ENCODE data around the gene SLC7A6.

Gene SLC7A6

GRCh38 chr16:68281368-68282063 lies 17.2 kb downstream of the SLC7A6 start:
- no peak for TF ChIP-seq CTCF (conservative IDR thresholded peaks at IDR 0.05)

DNA sequence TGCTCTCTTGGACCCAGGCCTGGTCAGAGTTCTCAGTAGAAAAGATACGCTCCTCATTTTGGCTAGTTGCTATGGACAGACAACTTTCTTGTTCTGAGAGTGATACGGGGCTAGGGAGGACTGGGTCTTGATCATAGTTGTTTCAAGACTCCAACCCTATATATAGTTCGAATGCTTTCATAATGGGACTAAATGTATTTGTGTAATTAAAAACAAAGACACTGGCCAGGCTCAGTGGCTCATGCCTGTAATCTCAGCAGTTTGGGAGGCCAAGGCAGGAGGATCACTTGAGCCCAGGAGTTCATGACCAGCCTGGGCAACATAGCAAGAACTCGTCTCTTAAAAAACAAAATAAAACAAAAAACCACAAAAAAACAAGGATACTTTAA lies 17.7 kb downstream of the SLC7A6 start:
- H3K27ac ChIP-seq, result no peak overlapping the region
- TF ChIP-seq CTCF (conservative IDR thresholded peaks at IDR 0.05), result no peak

More at GRCh38 chr16:68281368-68282063, 17.2 kb downstream of the SLC7A6 start:
- H3K27ac ChIP-seq, result no peak overlapping the region

- H3K27ac ChIP-seq, result no peak overlapping the region
- TF ChIP-seq CTCF (conservative IDR thresholded peaks at IDR 0.05), result no peak
Observed at GRCh38 chr16:68283346-68283745, 19.0 kb downstream of the SLC7A6 start.

DNA sequence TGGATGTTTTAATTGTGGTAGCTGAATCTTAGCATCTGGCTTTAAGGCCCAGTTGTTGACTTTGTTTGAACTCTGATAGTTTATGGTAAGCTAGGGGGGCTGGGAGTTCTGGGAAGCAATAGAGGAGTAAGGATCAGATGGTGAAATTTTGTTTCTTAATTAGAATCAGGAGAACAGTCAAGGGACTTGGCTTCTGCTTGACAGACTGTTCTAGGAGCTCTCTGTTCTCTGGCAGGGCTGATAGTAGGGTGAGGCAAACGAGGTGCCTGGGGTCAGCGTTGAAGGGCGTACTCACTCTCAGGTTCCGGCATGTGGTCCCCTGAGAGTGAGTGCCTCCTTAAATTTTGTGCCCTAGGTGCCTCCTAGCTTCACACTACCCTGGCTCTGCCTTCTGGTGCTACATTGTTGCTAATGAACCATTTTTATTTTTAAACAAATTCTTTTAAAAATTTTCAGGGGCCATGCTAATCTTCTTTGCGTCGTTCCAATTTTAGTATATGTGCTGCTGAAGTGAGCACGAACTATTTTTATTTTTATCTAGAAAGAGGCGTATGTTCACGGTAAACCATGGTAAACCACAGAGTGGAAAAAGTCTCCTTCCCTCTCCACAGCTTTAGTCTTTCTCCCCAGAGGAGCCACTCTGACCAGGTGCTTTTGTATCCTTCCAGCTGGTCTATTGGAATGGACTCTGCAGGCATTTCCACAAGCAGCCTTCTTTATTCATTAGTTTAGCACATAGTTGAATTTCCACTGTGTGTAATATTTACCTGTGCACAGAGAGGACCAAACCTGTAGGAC lies 19.7 kb downstream of the SLC7A6 start:
- no peak for TF ChIP-seq CTCF (conservative IDR thresholded peaks at IDR 0.05)
- no peak overlapping the region for H3K27ac ChIP-seq

- H3K27ac ChIP-seq, result no peak overlapping the region
- TF ChIP-seq CTCF (conservative IDR thresholded peaks at IDR 0.05), result no peak
Observed at GRCh38 chr16:68284847-68285246, 20.5 kb downstream of the SLC7A6 start.

GRCh38 chr16:68285683-68286082 lies 21.4 kb downstream of the SLC7A6 start:
- H3K27ac ChIP-seq, result no peak overlapping the region
- TF ChIP-seq CTCF (conservative IDR thresholded peaks at IDR 0.05), result no peak

- no peak overlapping the region for H3K27ac ChIP-seq
- TF ChIP-seq CTCF (conservative IDR thresholded peaks at IDR 0.05), result no peak
Observed at GRCh38 chr16:68286153-68287074, 22.1 kb downstream of the SLC7A6 start.
